ENCODE measurements around the gene OR8B8. TPM values are rescaled to one million over a fixed set of nuclear protein-coding genes. Genes with fewer than 3 reads are reported as not detected.

Gene OR8B8
- total RNA-seq, 1 donor = not detected

GRCh38 chr11:124467381-124467927 lies 22.0 kb upstream of the OR8B8 start:
- H4K20me1 ChIP-seq (ENCODE audit: insufficient read depth, low read length) = no peaks in the 10 kb centered on the region
- H3K9me3 ChIP-seq (ENCODE audit: low read depth, low read length) = no peaks in the 10 kb centered on the region
- TF ChIP-seq CTCF (IDR thresholded peaks at IDR 0.05; ENCODE audit: extremely low read depth, low read depth, low read length) = no peak
- H3K4me2 ChIP-seq (ENCODE audit: insufficient read depth, low read length) = no peak overlapping the region
- H3K36me3 ChIP-seq (ENCODE audit: insufficient read depth, low read length) = no peaks in the 10 kb centered on the region
- no peaks in the 10 kb centered on the region for H3K4me1 ChIP-seq (ENCODE audit: insufficient read depth, low read length)
- H3K4me3 ChIP-seq (ENCODE audit: insufficient read depth, low read length) = no peak overlapping the region
- H3K79me2 ChIP-seq (ENCODE audit: insufficient read depth, low read length) = no peaks in the 10 kb centered on the region
- no peak for DNase-seq (ENCODE audit: insufficient read length, low spot score, missing footprints)
- H3K27me3 ChIP-seq (ENCODE audit: insufficient read depth, low read length) = no peaks in the 10 kb centered on the region
- H3K27ac ChIP-seq (ENCODE audit: low read depth, low read length) = no peak overlapping the region
- no peak overlapping the region for H2AFZ ChIP-seq (ENCODE audit: low read length)

GRCh38 chr11:124465368-124465767 lies 19.9 kb upstream of the OR8B8 start:
- H4K20me1 ChIP-seq (ENCODE audit: insufficient read depth, low read length) = no peaks in the 10 kb centered on the region
- no peak overlapping the region for H3K4me2 ChIP-seq (ENCODE audit: insufficient read depth, low read length)
- no peak overlapping the region for H3K27ac ChIP-seq (ENCODE audit: low read depth, low read length)
- TF ChIP-seq CTCF (IDR thresholded peaks at IDR 0.05; ENCODE audit: extremely low read depth, low read depth, low read length) = no peak
- no peak for DNase-seq (ENCODE audit: insufficient read length, low spot score, missing footprints)
- H2AFZ ChIP-seq (ENCODE audit: low read length) = no peak overlapping the region
- no peaks in the 10 kb centered on the region for H3K36me3 ChIP-seq (ENCODE audit: insufficient read depth, low read length)
- no peak overlapping the region for H3K4me3 ChIP-seq (ENCODE audit: insufficient read depth, low read length)
- no peaks in the 10 kb centered on the region for H3K4me1 ChIP-seq (ENCODE audit: insufficient read depth, low read length)
- no peaks in the 10 kb centered on the region for H3K79me2 ChIP-seq (ENCODE audit: insufficient read depth, low read length)
- H3K27me3 ChIP-seq (ENCODE audit: insufficient read depth, low read length) = no peaks in the 10 kb centered on the region
- H3K9me3 ChIP-seq (ENCODE audit: low read depth, low read length) = no peaks in the 10 kb centered on the region

- no peak for TF ChIP-seq CTCF (IDR thresholded peaks at IDR 0.05; ENCODE audit: extremely low read depth, low read depth, low read length)
- H3K4me3 ChIP-seq (ENCODE audit: insufficient read depth, low read length) = no peak overlapping the region
- no peak for DNase-seq (ENCODE audit: insufficient read length, low spot score, missing footprints)
- H3K36me3 ChIP-seq (ENCODE audit: insufficient read depth, low read length) = no peaks in the 10 kb centered on the region
- no peaks in the 10 kb centered on the region for H4K20me1 ChIP-seq (ENCODE audit: insufficient read depth, low read length)
- no peaks in the 10 kb centered on the region for H3K4me1 ChIP-seq (ENCODE audit: insufficient read depth, low read length)
- H3K79me2 ChIP-seq (ENCODE audit: insufficient read depth, low read length) = no peaks in the 10 kb centered on the region
- no peaks in the 10 kb centered on the region for H3K9me3 ChIP-seq (ENCODE audit: low read depth, low read length)
- no peaks in the 10 kb centered on the region for H3K27me3 ChIP-seq (ENCODE audit: insufficient read depth, low read length)
- no peak overlapping the region for H3K4me2 ChIP-seq (ENCODE audit: insufficient read depth, low read length)
- no peak overlapping the region for H3K27ac ChIP-seq (ENCODE audit: low read depth, low read length)
- H2AFZ ChIP-seq (ENCODE audit: low read length) = no peak overlapping the region
Observed at GRCh38 chr11:124463990-124464389, 18.5 kb upstream of the OR8B8 start.

GRCh38 chr11:124463324-124463723 lies 17.8 kb upstream of the OR8B8 start:
- no peaks in the 10 kb centered on the region for H3K4me1 ChIP-seq (ENCODE audit: insufficient read depth, low read length)
- no peak for TF ChIP-seq CTCF (IDR thresholded peaks at IDR 0.05; ENCODE audit: extremely low read depth, low read depth, low read length)
- no peaks in the 10 kb centered on the region for H3K79me2 ChIP-seq (ENCODE audit: insufficient read depth, low read length)
- H3K27ac ChIP-seq (ENCODE audit: low read depth, low read length) = no peak overlapping the region
- H3K9me3 ChIP-seq (ENCODE audit: low read depth, low read length) = no peaks in the 10 kb centered on the region
- H4K20me1 ChIP-seq (ENCODE audit: insufficient read depth, low read length) = no peaks in the 10 kb centered on the region
- H2AFZ ChIP-seq (ENCODE audit: low read length) = no peak overlapping the region
- H3K36me3 ChIP-seq (ENCODE audit: insufficient read depth, low read length) = no peaks in the 10 kb centered on the region
- no peaks in the 10 kb centered on the region for H3K27me3 ChIP-seq (ENCODE audit: insufficient read depth, low read length)
- H3K4me2 ChIP-seq (ENCODE audit: insufficient read depth, low read length) = no peak overlapping the region
- H3K4me3 ChIP-seq (ENCODE audit: insufficient read depth, low read length) = no peak overlapping the region
- DNase-seq (ENCODE audit: insufficient read length, low spot score, missing footprints) = no peak
